K562 (cell line): ENCODE data around the gene C1RL. TPM values are rescaled to one million over a fixed set of nuclear protein-coding genes. Genes with fewer than 3 reads are reported as not detected.

Experiments
- ARNT ChIP-seq, 2 experiments: fragments of 450-650 bp; IDR thresholded peaks; 2 replicates each; pipeline ENCODE4 v1.6.1; 2016; ENCODE audit warnings: mild to moderate bottlenecking in 1 of 2
- BHLHE40 ChIP-seq: IDR thresholded peaks from 2 replicates; pipeline ENCODE4 v1.6.1; 2011; ENCODE audit warnings: low read length, improper control_type of control experiment
- CEBPG ChIP-seq, 3 experiments: fragments of 200-800 bp in 1 of 3; sonication (Bioruptor generic) in 1 of 3; sonication (generic) in 1 of 3; formaldehyde crosslinking in 1 of 3; IDR thresholded peaks in 2 of 3; conservative IDR thresholded peaks in 1 of 3; 2 replicates each; pipeline versions ENCODE4 v1.6.1 to v1.8.0; 2016 to 2022; ENCODE audit warnings: missing compliant biosample characterization in 2 of 3, missing genetic modification characterization in 2 of 3, mild to moderate bottlenecking in 1 of 3, missing genetic modification reagents in 1 of 3
- HDAC3 ChIP-seq: fragments of 450-650 bp; IDR thresholded peaks from 2 replicates; pipeline ENCODE4 v1.6.1; 2018; ENCODE audit warnings: borderline replicate concordance, mild to moderate bottlenecking, moderate library complexity; ENCODE audit not compliant: partially characterized antibody
- HDGF ChIP-seq: fragments of 450-650 bp; IDR thresholded peaks from 2 replicates; pipeline ENCODE4 v1.6.1; 2016
- KAT2B ChIP-seq: IDR thresholded peaks from one replicate; pipeline ENCODE4 v1.6.1; 2012; ENCODE audit warnings: low read depth, mild to moderate bottlenecking, control low read depth, inconsistent platforms, low read length, moderate library complexity
- OTX1 ChIP-seq: fragments of 450-650 bp; formaldehyde crosslinking; IDR thresholded peaks from 2 replicates; pipeline ENCODE4 v1.4.0; 2022; ENCODE audit warnings: mild to moderate bottlenecking
- polyA plus RNA-seq, 8 experiments: library from polyadenylated mRNA; depleted of rRNA in 4 of 8; stranded (reverse) in 5 of 8; unstranded in 3 of 8; fragments of >200 nt; fragmentation: Nextera tagmentation in 2 of 8; fragmentation: Illumina TruSeq in 1 of 8; extraction: Ambion mirVana in 2 of 8; extraction: Trizol in 1 of 8; gene quantifications; 2 replicates each; pipeline versions ENCODE4 v1.2.1 to v1.2.3, GENCODE V29; 2011 to 2014; ENCODE audit warnings: inconsistent platforms in 1 of 8, missing spikeins in 1 of 8
- total RNA-seq, 7 experiments: library from RNA; depleted of rRNA in 6 of 7; stranded (reverse); fragments of >200 nt in 6 of 7; fragmentation: Illumina TruSeq in 2 of 7; extraction: Trizol in 2 of 7; gene quantifications; 2 replicates each; pipeline versions ENCODE4 v1.2.1 to v1.2.3, GENCODE V29; 2011 to 2021; ENCODE audit warnings: low replicate concordance in 1 of 7
- TF ChIP-seq, protein P1 (sequence below), 2 experiments: fragments of 450-650 bp; formaldehyde crosslinking in 1 of 2; IDR thresholded peaks; 2 replicates each; pipeline versions ENCODE4 v1.4.0 to v1.6.1; 2014 to 2020; ENCODE audit warnings: mild to moderate bottlenecking in 2 of 2, borderline replicate concordance in 1 of 2, low read depth in 1 of 2
- TF ChIP-seq, protein P2 (sequence below): fragments of 450-650 bp; formaldehyde crosslinking; IDR thresholded peaks from 2 replicates; pipeline ENCODE4 v1.4.0; 2020; ENCODE audit warnings: mild to moderate bottlenecking, moderate library complexity
- TF ChIP-seq, protein P3 (sequence below): fragments of 250-450 bp; sonication (Bioruptor Pico); IDR thresholded peaks from 2 replicates; pipeline ENCODE4 v1.6.1; 2021; ENCODE audit warnings: mild to moderate bottlenecking
- TF ChIP-seq, protein P4 (sequence below): fragments of 250-450 bp; sonication (Bioruptor Pico); IDR thresholded peaks from 2 replicates; pipeline ENCODE4 v1.5.0; 2022; ENCODE audit warnings: mild to moderate bottlenecking
- TF ChIP-seq, protein P5 (sequence below): fragments of 250-450 bp; sonication (Bioruptor Pico); IDR thresholded peaks from 2 replicates; pipeline ENCODE4 v1.4.0; 2020; ENCODE audit warnings: borderline replicate concordance

C1RL gene
- total and polyA plus RNA-seq, 9 of the 15 experiments (the other 6 are each of a cell fraction or from before 2014, with no cell fraction given): 1.4 to 10.7 (median 8.0) TPM

DNA sequence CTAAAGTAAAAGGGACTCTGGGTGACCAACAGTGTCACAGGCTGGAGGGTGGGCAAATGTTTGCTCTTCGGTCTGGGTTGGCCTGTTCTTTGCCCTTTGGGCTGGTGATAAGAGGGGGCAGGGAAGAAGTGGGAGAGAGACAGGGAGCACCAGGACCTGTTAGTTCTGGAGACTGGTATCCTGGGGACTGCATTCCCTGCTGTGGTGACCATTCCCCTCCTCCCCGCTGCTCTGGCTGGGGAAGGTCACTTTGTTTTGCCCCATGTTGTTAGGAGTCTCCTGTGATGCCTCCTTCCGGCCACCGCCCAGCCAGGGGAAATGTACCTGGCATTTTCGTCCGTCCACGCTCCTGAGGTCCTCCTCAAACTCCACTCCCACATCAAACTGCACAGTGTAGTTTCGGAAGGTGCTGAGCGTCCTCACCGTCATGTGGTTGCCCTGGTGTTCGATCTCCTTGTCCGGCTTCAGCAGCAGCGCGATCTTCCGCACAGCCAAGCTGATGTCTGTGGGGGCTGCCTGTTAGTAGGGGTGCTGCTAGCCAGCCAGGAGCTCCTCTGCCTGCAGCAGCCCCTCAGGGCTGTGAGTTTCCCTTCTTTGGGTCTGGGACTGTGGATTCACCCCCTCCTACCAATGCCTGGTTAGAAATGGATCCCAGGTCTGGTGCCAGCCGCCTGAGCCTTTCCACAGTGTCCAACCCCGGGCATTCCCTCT lies 19.1 kb upstream of the C1RL start (continued):
- TF ChIP-seq, protein P1, sequence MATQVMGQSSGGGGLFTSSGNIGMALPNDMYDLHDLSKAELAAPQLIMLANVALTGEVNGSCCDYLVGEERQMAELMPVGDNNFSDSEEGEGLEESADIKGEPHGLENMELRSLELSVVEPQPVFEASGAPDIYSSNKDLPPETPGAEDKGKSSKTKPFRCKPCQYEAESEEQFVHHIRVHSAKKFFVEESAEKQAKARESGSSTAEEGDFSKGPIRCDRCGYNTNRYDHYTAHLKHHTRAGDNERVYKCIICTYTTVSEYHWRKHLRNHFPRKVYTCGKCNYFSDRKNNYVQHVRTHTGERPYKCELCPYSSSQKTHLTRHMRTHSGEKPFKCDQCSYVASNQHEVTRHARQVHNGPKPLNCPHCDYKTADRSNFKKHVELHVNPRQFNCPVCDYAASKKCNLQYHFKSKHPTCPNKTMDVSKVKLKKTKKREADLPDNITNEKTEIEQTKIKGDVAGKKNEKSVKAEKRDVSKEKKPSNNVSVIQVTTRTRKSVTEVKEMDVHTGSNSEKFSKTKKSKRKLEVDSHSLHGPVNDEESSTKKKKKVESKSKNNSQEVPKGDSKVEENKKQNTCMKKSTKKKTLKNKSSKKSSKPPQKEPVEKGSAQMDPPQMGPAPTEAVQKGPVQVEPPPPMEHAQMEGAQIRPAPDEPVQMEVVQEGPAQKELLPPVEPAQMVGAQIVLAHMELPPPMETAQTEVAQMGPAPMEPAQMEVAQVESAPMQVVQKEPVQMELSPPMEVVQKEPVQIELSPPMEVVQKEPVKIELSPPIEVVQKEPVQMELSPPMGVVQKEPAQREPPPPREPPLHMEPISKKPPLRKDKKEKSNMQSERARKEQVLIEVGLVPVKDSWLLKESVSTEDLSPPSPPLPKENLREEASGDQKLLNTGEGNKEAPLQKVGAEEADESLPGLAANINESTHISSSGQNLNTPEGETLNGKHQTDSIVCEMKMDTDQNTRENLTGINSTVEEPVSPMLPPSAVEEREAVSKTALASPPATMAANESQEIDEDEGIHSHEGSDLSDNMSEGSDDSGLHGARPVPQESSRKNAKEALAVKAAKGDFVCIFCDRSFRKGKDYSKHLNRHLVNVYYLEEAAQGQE (IDR thresholded peaks at IDR 0.05; ENCODE audit: borderline replicate concordance): no peak
- TF ChIP-seq, protein P1 (CRISPR knock-in tag; IDR thresholded peaks at IDR 0.05; ENCODE audit: low read depth): no peak
- TF ChIP-seq BHLHE40: no peak
- TF ChIP-seq, protein P2, sequence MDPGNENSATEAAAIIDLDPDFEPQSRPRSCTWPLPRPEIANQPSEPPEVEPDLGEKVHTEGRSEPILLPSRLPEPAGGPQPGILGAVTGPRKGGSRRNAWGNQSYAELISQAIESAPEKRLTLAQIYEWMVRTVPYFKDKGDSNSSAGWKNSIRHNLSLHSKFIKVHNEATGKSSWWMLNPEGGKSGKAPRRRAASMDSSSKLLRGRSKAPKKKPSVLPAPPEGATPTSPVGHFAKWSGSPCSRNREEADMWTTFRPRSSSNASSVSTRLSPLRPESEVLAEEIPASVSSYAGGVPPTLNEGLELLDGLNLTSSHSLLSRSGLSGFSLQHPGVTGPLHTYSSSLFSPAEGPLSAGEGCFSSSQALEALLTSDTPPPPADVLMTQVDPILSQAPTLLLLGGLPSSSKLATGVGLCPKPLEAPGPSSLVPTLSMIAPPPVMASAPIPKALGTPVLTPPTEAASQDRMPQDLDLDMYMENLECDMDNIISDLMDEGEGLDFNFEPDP: no peak
- TF ChIP-seq CEBPG (CRISPR knock-in tag; IDR thresholded peaks at IDR 0.05): no peak
- no peak for TF ChIP-seq CEBPG (tag; conservative IDR thresholded peaks at IDR 0.05 in 1 of 2, IDR thresholded peaks at IDR 0.05 in 1 of 2)
- TF ChIP-seq ARNT (IDR thresholded peaks at IDR 0.05): no peak
- TF ChIP-seq OTX1: no peak
- TF ChIP-seq KAT2B: no peak
- no peak; the same call in 1 of the 2 replicates for TF ChIP-seq HDGF
- no peak for TF ChIP-seq HDAC3
- TF ChIP-seq, protein P3, sequence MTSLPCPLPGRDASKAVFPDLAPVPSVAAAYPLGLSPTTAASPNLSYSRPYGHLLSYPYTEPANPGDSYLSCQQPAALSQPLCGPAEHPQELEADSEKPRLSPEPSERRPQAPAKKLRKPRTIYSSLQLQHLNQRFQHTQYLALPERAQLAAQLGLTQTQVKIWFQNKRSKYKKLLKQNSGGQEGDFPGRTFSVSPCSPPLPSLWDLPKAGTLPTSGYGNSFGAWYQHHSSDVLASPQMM (CRISPR knock-in tag): no peak
- TF ChIP-seq, protein P4, sequence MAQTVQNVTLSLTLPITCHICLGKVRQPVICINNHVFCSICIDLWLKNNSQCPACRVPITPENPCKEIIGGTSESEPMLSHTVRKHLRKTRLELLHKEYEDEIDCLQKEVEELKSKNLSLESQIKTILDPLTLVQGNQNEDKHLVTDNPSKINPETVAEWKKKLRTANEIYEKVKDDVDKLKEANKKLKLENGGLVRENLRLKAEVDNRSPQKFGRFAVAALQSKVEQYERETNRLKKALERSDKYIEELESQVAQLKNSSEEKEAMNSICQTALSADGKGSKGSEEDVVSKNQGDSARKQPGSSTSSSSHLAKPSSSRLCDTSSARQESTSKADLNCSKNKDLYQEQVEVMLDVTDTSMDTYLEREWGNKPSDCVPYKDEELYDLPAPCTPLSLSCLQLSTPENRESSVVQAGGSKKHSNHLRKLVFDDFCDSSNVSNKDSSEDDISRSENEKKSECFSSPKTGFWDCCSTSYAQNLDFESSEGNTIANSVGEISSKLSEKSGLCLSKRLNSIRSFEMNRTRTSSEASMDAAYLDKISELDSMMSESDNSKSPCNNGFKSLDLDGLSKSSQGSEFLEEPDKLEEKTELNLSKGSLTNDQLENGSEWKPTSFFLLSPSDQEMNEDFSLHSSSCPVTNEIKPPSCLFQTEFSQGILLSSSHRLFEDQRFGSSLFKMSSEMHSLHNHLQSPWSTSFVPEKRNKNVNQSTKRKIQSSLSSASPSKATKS: no peak
- TF ChIP-seq, protein P5, sequence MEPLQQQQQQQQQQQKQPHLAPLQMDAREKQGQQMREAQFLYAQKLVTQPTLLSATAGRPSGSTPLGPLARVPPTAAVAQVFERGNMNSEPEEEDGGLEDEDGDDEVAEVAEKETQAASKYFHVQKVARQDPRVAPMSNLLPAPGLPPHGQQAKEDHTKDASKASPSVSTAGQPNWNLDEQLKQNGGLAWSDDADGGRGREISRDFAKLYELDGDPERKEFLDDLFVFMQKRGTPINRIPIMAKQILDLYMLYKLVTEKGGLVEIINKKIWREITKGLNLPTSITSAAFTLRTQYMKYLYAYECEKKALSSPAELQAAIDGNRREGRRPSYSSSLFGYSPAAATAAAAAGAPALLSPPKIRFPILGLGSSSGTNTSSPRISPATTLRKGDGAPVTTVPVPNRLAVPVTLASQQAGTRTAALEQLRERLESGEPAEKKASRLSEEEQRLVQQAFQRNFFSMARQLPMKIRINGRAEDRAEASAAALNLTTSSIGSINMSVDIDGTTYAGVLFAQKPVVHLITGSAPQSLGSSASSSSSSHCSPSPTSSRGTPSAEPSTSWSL (CRISPR knock-in tag): no peak
